ENCODE results near the gene ZSCAN10. TPM values are rescaled to one million over a fixed set of nuclear protein-coding genes. Genes with fewer than 3 reads are reported as not detected.
"Not testable (repeated sequence)": the region's sequence is repeated elsewhere in the genome, so short reads cannot be mapped to it uniquely, and the experiment has no call there.

ZSCAN10 gene
- total RNA-seq, 1 experiment from 2014 or later, result 0.76 TPM

GRCh38 chr16:3140603-3141427 is 41.7 kb upstream of the ZSCAN10 start:
- Histone ChIP-seq H3K4me3 (replicated peaks in 1 of 2; ENCODE audit: low read depth in 1 of 2, low read length in 2 of 2) (no peak overlapping the region), H3K9me3 (ENCODE audit: control insufficient read depth in 1 of 2, insufficient read depth in 1 of 2, low read depth in 1 of 2, low read length in 2 of 2) (no peaks in the 10 kb centered on the region), H3K4me1 (ENCODE audit: control insufficient read depth in 1 of 2, insufficient read depth in 2 of 2, low read length in 2 of 2) (peaks cover 3 to 4% of the 10 kb centered on the region in 2 experiments), H3K36me3 (ENCODE audit: control insufficient read depth in 1 of 2, insufficient read depth in 2 of 2, low read length in 2 of 2) (peaks cover 0 to 3% of the 10 kb centered on the region in 2 experiments; a peak in 1 of 4 replicates), H4K20me1 (ENCODE audit: insufficient read depth) (no peaks in the 10 kb centered on the region), H3K9me2 (ENCODE audit: insufficient read depth) (no peaks in the 10 kb centered on the region), H3K9ac (ENCODE audit: low read length) (no peak overlapping the region), H3K27ac (ENCODE audit: low read depth, low read length) (no peak overlapping the region; the same call in 1 of the 2 replicates), H3K79me2 (ENCODE audit: insufficient read depth, low read length) (peaks cover 4% of the 10 kb centered on the region; the same call in 1 of the 2 replicates), H2AFZ (ENCODE audit: low read depth, low read length, poor library complexity, severe bottlenecking) (no peak overlapping the region), H3K4me2 (ENCODE audit: low read length) (no peak overlapping the region), H3K27me3 (ENCODE audit: insufficient read depth, low read length) (no peaks in the 10 kb centered on the region)
- CTCF ChIA-PET, result interaction anchor here (1.9 kb wide), 1 partner anchor 12 kb away, joined by 4 read pairs; no protein-coding TSS in a partner anchor
- no TSS peak for BruUV-seq (replicated peaks)
- RAD21 ChIA-PET (ENCODE audit: low non-redundant PET in 1 of 2, low total read pairs in 2 of 2, uncharacterized antibody in 2 of 2, unreplicated experiment in 2 of 2), result no interaction called here
- TF ChIP-seq JUND (IDR thresholded peaks at IDR 0.05), result no peak
- TF ChIP-seq FOSL1 (IDR thresholded peaks at IDR 0.05; ENCODE audit: low read depth), result no peak
- TF ChIP-seq CTCF (IDR thresholded peaks at IDR 0.05 in 2 of 3, conservative IDR thresholded peaks at IDR 0.05 in 1 of 3; ENCODE audit: borderline replicate concordance in 1 of 3, insufficient read depth in 1 of 3, low read depth in 2 of 3, low read length in 2 of 3), result no peak
- TF ChIP-seq EZH2 (IDR thresholded peaks at IDR 0.05), result no peak
- POLR2A ChIA-PET, result interaction anchor here (1.0 kb wide), 1 partner anchor 35 kb away, joined by 3 read pairs; no protein-coding TSS in a partner anchor
- intact Hi-C loops (cut with micrococcal nuclease), result no loop called here
- ATAC-seq (no peak), DNase-seq (ENCODE audit: low read depth, low spot score) (no peak)

GRCh38 chr16:3139561-3139960 is 40.5 kb upstream of the ZSCAN10 start:
- DNase-seq (ENCODE audit: low read depth, low spot score); ATAC-seq; H3K9me2 ChIP-seq (ENCODE audit: insufficient read depth); H3K9ac ChIP-seq (ENCODE audit: low read length); H3K9me3 ChIP-seq (ENCODE audit: control insufficient read depth in 1 of 2, insufficient read depth in 1 of 2, low read depth in 1 of 2, low read length in 2 of 2); POLR2A ChIA-PET; H2AFZ ChIP-seq (ENCODE audit: low read depth, low read length, poor library complexity, severe bottlenecking); BruUV-seq (replicated peaks); H3K4me3 ChIP-seq (replicated peaks in 1 of 2; ENCODE audit: low read depth in 1 of 2, low read length in 2 of 2); intact Hi-C loops (cut with micrococcal nuclease); RAD21 ChIA-PET (ENCODE audit: low non-redundant PET in 1 of 2, low total read pairs in 2 of 2, uncharacterized antibody in 2 of 2, unreplicated experiment in 2 of 2); H4K20me1 ChIP-seq (ENCODE audit: insufficient read depth); H3K27ac ChIP-seq (ENCODE audit: low read depth, low read length); H3K36me3 ChIP-seq (ENCODE audit: control insufficient read depth in 1 of 2, insufficient read depth in 2 of 2, low read length in 2 of 2); H3K4me2 ChIP-seq (ENCODE audit: low read length); H3K4me1 ChIP-seq (ENCODE audit: control insufficient read depth in 1 of 2, insufficient read depth in 2 of 2, low read length in 2 of 2); H3K27me3 ChIP-seq (ENCODE audit: insufficient read depth, low read length): not testable (repeated sequence)
- CTCF ChIA-PET, result interaction anchor here (1.9 kb wide), 1 partner anchor 10 kb away, joined by 4 read pairs; no protein-coding TSS in a partner anchor
- peaks cover 12% of the 10 kb centered on the region for H3K79me2 ChIP-seq (ENCODE audit: insufficient read depth, low read length)

Measured in HCT116 (cell line).